Neural progenitor cell (in vitro differentiated cells): ENCODE measurements around the gene RAB1B. TPM values are rescaled to one million over a fixed set of nuclear protein-coding genes. Genes with fewer than 3 reads are reported as not detected.

Source experiments
- DNase-seq: peaks from one replicate; pipeline ENCODE4 v3.0.0-alpha.2; 2016; ENCODE audit warnings: low spot score
- H2AFZ ChIP-seq: fragments of 200-600 bp; sonication (generic); replicated peaks from 2 replicates; pipeline ENCODE4 v1.6.1; 2016; ENCODE audit warnings: antibody characterized with exemption
- H3F3A ChIP-seq: fragments of 200-600 bp; sonication (generic); 2 replicates; pipeline ENCODE4 v1.6.1; 2016; ENCODE audit warnings: antibody characterized with exemption, low read depth
- H3K27ac ChIP-seq: fragments of 200-600 bp; sonication (generic); 2 replicates; pipeline ENCODE4 v1.5.1; 2016; ENCODE audit warnings: mild to moderate bottlenecking
- H3K27me3 ChIP-seq: fragments of 200-600 bp; sonication (generic); 2 replicates; pipeline ENCODE4 v1.6.1; 2016; ENCODE audit warnings: mild to moderate bottlenecking, moderate library complexity
- H3K36me3 ChIP-seq: fragments of 200-600 bp; sonication (generic); 2 replicates; pipeline ENCODE4 v1.5.1; 2016
- H3K4me1 ChIP-seq: fragments of 200-600 bp; sonication (generic); 2 replicates; pipeline ENCODE4 v1.6.1; 2016; ENCODE audit warnings: mixed run types
- H3K4me2 ChIP-seq: fragments of 200-600 bp; sonication (generic); 2 replicates; pipeline ENCODE4 v1.6.1; 2016
- H3K4me3 ChIP-seq: fragments of 200-600 bp; sonication (generic); 2 replicates; pipeline ENCODE4 v1.5.1; 2016
- H3K79me2 ChIP-seq: fragments of 200-600 bp; sonication (generic); 2 replicates; pipeline ENCODE4 v1.6.1; 2016; ENCODE audit warnings: low read depth
- H3K9ac ChIP-seq: fragments of 200-600 bp; sonication (generic); 2 replicates; pipeline ENCODE4 v1.6.1; 2016
- H3K9me3 ChIP-seq: fragments of 200-600 bp; sonication (generic); 2 replicates; pipeline ENCODE4 v1.5.1; 2016; ENCODE audit warnings: low read depth
- H4K20me1 ChIP-seq: fragments of 200-600 bp; sonication (generic); 2 replicates; pipeline ENCODE4 v1.6.1; 2016; ENCODE audit warnings: low read depth
- H3K27ac Mint-ChIP-seq: 3 replicates; pipeline ENCODE4 v1.8.0; 2021; ENCODE audit warnings: mixed read lengths
- H3K27me3 Mint-ChIP-seq: 2 replicates; pipeline ENCODE4 v1.8.0; 2022; ENCODE audit warnings: low read depth, mild to moderate bottlenecking, inconsistent platforms, moderate library complexity, mixed read lengths; ENCODE audit not compliant: insufficient read depth
- H3K36me3 Mint-ChIP-seq: 3 replicates; pipeline ENCODE4 v1.8.0; 2021; ENCODE audit warnings: mixed read lengths
- H3K4me1 Mint-ChIP-seq: 3 replicates; pipeline ENCODE4 v1.8.0; 2021; ENCODE audit warnings: mixed read lengths
- H3K4me3 Mint-ChIP-seq: 3 replicates; pipeline ENCODE4 v1.8.0; 2021; ENCODE audit warnings: mild to moderate bottlenecking, moderate library complexity, mixed read lengths
- H3K9me3 Mint-ChIP-seq: 3 replicates; pipeline ENCODE4 v1.8.0; 2020; ENCODE audit warnings: mixed read lengths
- CTCF ChIP-seq: fragments of 200-600 bp; sonication (generic); IDR thresholded peaks from 2 replicates; pipeline ENCODE4 v1.5.1; 2017; ENCODE audit warnings: antibody characterized with exemption, mild to moderate bottlenecking
- EZH2 ChIP-seq: fragments of 200-600 bp; sonication (generic); IDR thresholded peaks from 2 replicates; pipeline ENCODE4 v1.6.1; 2017; ENCODE audit warnings: antibody characterized with exemption, mild to moderate bottlenecking, moderate library complexity
- EZH2phosphoT487 ChIP-seq: fragments of 200-600 bp; sonication (generic); IDR thresholded peaks from 2 replicates; pipeline ENCODE4 v1.6.1; 2017; ENCODE audit warnings: antibody characterized with exemption
- total RNA-seq: library from RNA; depleted of rRNA; stranded (reverse); fragments of >200 nt; gene quantifications from 2 replicates; pipeline ENCODE4 v1.2.3, GENCODE V29; 2015; ENCODE audit warnings: low replicate concordance

RAB1B gene
- total RNA-seq, 1 donor from 2014 or later = 54.0 TPM

- no peaks in the 10 kb centered on the region for H4K20me1 ChIP-seq
- H3K79me2 ChIP-seq = no peaks in the 10 kb centered on the region
- no peak for DNase-seq
- H3K36me3 Mint-ChIP-seq = no peaks in the 10 kb centered on the region
- no peak overlapping the region for H3K27ac ChIP-seq
- H3K4me1 ChIP-seq = no peaks in the 10 kb centered on the region
- no peak overlapping the region for H3K4me3 Mint-ChIP-seq
- H3K27me3 Mint-ChIP-seq = no peaks in the 10 kb centered on the region
- no peak overlapping the region for H3K4me3 ChIP-seq
- H3F3A ChIP-seq = peaks cover 8% of the 10 kb centered on the region
- H3K27ac Mint-ChIP-seq = no peak overlapping the region
- no peaks in the 10 kb centered on the region for H3K36me3 ChIP-seq
- no peak for TF ChIP-seq EZH2phosphoT487
- TF ChIP-seq EZH2 = no peak
- TF ChIP-seq CTCF = no peak
- H3K4me1 Mint-ChIP-seq = peaks cover 22% of the 10 kb centered on the region
- H3K9me3 ChIP-seq = no peaks in the 10 kb centered on the region
- H3K9me3 Mint-ChIP-seq = no peaks in the 10 kb centered on the region
- no peak overlapping the region for H3K4me2 ChIP-seq
- H3K9ac ChIP-seq = no peak overlapping the region
- H3K27me3 ChIP-seq = no peaks in the 10 kb centered on the region
- H2AFZ ChIP-seq = no peak overlapping the region
These were observed 42.3 kb upstream of the RAB1B start for GRCh38 chr11:66226101-66226500.

- Histone ChIP-seq H3K4me3 (no peak overlapping the region), H3K27me3 (no peaks in the 10 kb centered on the region), H3K4me2 (no peak overlapping the region), H3F3A (no peaks in the 10 kb centered on the region), H3K9me3 (no peaks in the 10 kb centered on the region), H3K27ac (no peak overlapping the region), H3K4me1 (no peaks in the 10 kb centered on the region), H2AFZ (no peak overlapping the region), H3K79me2 (no peaks in the 10 kb centered on the region), H3K36me3 (no peaks in the 10 kb centered on the region), H4K20me1 (no peaks in the 10 kb centered on the region), H3K9ac (no peak overlapping the region)
- H3K4me1 Mint-ChIP-seq = peaks cover 21% of the 10 kb centered on the region
- H3K27ac Mint-ChIP-seq = no peak overlapping the region
- no peaks in the 10 kb centered on the region for H3K9me3 Mint-ChIP-seq
- no peak for TF ChIP-seq EZH2phosphoT487
- no peak for TF ChIP-seq EZH2
- no peak for TF ChIP-seq CTCF
- H3K36me3 Mint-ChIP-seq = peaks cover 3% of the 10 kb centered on the region
- no peak for DNase-seq
- no peaks in the 10 kb centered on the region for H3K27me3 Mint-ChIP-seq
- no peak overlapping the region for H3K4me3 Mint-ChIP-seq
These were observed 40.7 kb upstream of the RAB1B start for GRCh38 chr11:66227700-66228099.

GRCh38 chr11:66228521-66228920 is 39.9 kb upstream of the RAB1B start:
- DNase-seq = no peak
- H3K27me3 Mint-ChIP-seq = no peaks in the 10 kb centered on the region
- H3K9me3 Mint-ChIP-seq = no peaks in the 10 kb centered on the region
- no peak overlapping the region for H2AFZ ChIP-seq
- H3K9ac ChIP-seq = no peak overlapping the region
- H4K20me1 ChIP-seq = no peaks in the 10 kb centered on the region
- H3K36me3 Mint-ChIP-seq = peaks cover 10% of the 10 kb centered on the region
- no peaks in the 10 kb centered on the region for H3K9me3 ChIP-seq
- H3K27ac Mint-ChIP-seq = no peak overlapping the region
- H3K27ac ChIP-seq = no peak overlapping the region
- H3K4me1 ChIP-seq = no peaks in the 10 kb centered on the region
- H3K4me3 Mint-ChIP-seq = no peak overlapping the region
- TF ChIP-seq CTCF (no peak), EZH2phosphoT487 (no peak), EZH2 (no peak)
- H3K4me3 ChIP-seq = no peak overlapping the region
- peaks cover 21% of the 10 kb centered on the region for H3K4me1 Mint-ChIP-seq
- H3K27me3 ChIP-seq = no peaks in the 10 kb centered on the region
- no peak overlapping the region for H3K4me2 ChIP-seq
- no peaks in the 10 kb centered on the region for H3K79me2 ChIP-seq
- H3K36me3 ChIP-seq = no peaks in the 10 kb centered on the region
- H3F3A ChIP-seq = no peaks in the 10 kb centered on the region

GRCh38 chr11:66230156-66230555 is 38.3 kb upstream of the RAB1B start:
- Mint-ChIP-seq H3K36me3 (peaks cover 20% of the 10 kb centered on the region), H3K4me1 (peaks cover 21% of the 10 kb centered on the region), H3K9me3 (no peaks in the 10 kb centered on the region), H3K4me3 (no peak overlapping the region), H3K27ac (no peak overlapping the region), H3K27me3 (no peaks in the 10 kb centered on the region)
- H3K79me2 ChIP-seq = no peaks in the 10 kb centered on the region
- no peak for TF ChIP-seq EZH2phosphoT487
- no peak for TF ChIP-seq EZH2
- no peak for TF ChIP-seq CTCF
- no peaks in the 10 kb centered on the region for H4K20me1 ChIP-seq
- no peaks in the 10 kb centered on the region for H3F3A ChIP-seq
- H3K36me3 ChIP-seq = no peaks in the 10 kb centered on the region
- no peaks in the 10 kb centered on the region for H3K9me3 ChIP-seq
- no peak overlapping the region for H3K4me3 ChIP-seq
- H3K27me3 ChIP-seq = no peaks in the 10 kb centered on the region
- no peaks in the 10 kb centered on the region for H3K4me1 ChIP-seq
- no peak for DNase-seq
- H3K9ac ChIP-seq = peak overlapping the region; percentile 27
- no peak overlapping the region for H3K4me2 ChIP-seq
- H2AFZ ChIP-seq = no peak overlapping the region
- H3K27ac ChIP-seq = no peak overlapping the region
